Measurements from ENCODE around the gene RGL2.
A peak's percentile ranks its signal among the peaks of the same experiment; 100 is the strongest.

Gene RGL2

DNA sequence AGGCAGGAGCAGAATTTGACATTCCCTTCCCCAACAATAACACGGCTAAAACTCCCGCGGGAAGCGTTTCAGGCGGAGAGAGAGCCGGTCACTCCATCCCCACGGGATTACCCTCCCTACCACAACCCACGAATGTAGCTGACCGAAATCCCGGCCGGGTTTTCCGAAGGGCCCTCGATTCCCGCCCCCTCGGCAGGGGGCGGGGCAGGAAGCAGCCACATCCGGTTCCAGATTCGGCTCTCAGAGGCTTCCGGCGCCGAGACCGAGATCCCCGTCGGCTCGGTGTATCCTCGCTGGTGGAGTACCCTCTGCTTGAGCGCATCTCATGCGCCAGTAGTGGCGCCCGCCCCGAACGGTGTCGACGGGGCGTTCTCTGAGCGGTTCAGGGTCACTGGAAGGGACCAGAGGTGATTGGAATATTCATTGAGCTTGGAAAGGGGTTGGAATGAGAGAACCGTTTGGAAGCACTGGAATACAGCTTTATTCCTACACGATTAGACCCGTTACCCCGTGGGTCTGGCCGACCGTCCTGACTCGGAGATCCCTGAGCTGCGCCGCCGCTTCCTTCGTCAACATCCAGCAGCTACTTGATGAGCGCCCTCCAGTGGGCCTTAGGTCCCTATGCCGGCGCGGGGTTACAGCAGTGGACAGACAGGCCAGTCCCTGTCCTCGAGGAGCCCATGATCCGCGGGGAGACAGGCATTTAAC lies 649 bp upstream of the RGL2 start:
- no peaks in the 10 kb centered on the region for H3K27me3 ChIP-seq (ENCODE audit: insufficient read depth, low read length)
- H3K36me3 ChIP-seq (ENCODE audit: insufficient read depth, low read depth, low read length) = peaks cover 7% of the 10 kb centered on the region
- H3K9ac ChIP-seq (ENCODE audit: low read depth, low read length) = peak overlapping the region; percentile 92
- H3K27ac ChIP-seq (ENCODE audit: low read length) = peak overlapping the region; percentile 86
- peak overlapping the region; percentile 98 for H3K4me3 ChIP-seq (ENCODE audit: low read length)
- H3K4me1 ChIP-seq (ENCODE audit: insufficient read depth, low read length) = no peaks in the 10 kb centered on the region
- no peaks in the 10 kb centered on the region for H3K9me3 ChIP-seq (ENCODE audit: insufficient read depth, low read depth, low read length)

DNA sequence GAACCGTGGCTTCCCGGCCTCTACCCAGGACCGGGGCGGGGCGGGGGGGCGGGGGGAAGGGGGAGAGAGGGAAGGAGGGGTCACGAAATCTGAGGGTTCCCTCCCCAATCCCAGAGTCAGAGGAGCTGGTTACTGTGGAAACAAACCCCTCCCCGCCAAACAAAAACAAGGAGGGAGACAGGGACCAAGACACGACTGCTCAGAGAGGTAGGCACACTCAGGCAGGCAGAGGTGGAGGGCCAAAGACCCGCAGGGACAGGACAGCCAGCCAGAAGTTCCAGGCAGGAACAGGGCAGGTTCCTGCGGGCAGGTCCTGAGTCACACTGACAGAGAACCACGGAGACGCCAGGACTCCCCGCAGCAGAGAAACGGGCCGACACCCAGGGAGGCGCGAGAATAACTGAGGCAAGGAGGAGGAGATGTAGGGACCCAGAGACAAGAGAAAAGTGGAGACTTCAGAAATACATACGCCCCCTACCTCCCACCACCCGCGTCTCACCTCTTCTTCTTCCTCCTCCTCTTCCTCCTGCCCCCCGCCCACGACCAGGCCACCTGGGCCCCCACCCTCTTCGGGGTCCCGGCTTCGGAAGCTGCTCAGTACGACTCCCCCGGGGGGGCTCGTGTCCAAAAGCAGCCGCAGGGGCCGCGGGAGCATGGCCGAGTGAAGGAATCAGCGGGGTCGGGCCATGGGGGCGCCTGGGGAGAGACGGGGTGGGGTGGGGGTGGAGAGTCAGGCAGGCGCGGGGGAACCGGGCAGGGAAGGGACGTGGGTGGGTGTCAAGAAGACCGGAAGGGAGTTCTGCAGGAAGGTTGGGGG lies 578 bp downstream of the RGL2 start:
- H3K9me3 ChIP-seq (ENCODE audit: insufficient read depth, low read depth, low read length) = no peaks in the 10 kb centered on the region
- H3K4me3 ChIP-seq (ENCODE audit: low read length) = peak overlapping the region; percentile 98
- H3K27ac ChIP-seq (ENCODE audit: low read length) = no peak overlapping the region
- H3K36me3 ChIP-seq (ENCODE audit: insufficient read depth, low read depth, low read length) = peaks cover 12% of the 10 kb centered on the region
- no peaks in the 10 kb centered on the region for H3K27me3 ChIP-seq (ENCODE audit: insufficient read depth, low read length)
- H3K9ac ChIP-seq (ENCODE audit: low read depth, low read length) = peak overlapping the region; percentile 92; the same call in 1 of the 2 replicates
- H3K4me1 ChIP-seq (ENCODE audit: insufficient read depth, low read length) = no peaks in the 10 kb centered on the region

DNA sequence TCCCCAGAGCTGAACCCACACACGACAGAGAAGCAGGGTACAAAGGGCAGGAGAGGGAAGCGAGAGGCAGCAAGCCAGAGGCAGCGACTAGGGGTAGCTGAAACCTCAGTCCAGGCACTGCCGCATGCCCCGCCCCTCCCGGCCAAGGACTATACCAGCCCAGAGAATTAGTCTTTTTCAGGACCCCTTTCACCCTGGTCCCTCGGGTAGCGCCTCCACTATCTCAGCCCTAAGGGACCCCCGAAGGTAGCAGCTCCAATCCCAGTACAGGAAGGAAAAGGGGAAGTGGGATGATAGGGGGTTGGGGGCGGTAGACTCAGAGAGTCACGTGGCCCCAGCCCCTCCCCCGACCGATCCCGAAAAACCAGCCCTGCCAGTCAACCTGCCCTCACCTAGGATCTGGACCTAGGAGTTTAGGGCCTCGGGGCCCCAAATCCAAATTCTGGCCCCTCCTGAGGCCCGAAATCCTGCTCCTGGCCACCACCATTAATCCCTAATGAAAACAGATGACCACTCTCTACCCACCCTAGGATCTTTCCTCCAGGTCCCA lies 1.3 kb downstream of the RGL2 start:
- Histone ChIP-seq H3K4me3 (ENCODE audit: low read length) (peak overlapping the region; percentile 98), H3K9me3 (ENCODE audit: insufficient read depth, low read depth, low read length) (no peaks in the 10 kb centered on the region), H3K9ac (ENCODE audit: low read depth, low read length) (peak overlapping the region; percentile 71; the same call in 1 of the 2 replicates), H3K4me1 (ENCODE audit: insufficient read depth, low read length) (no peaks in the 10 kb centered on the region), H3K27ac (ENCODE audit: low read length) (peak overlapping the region; percentile 3), H3K36me3 (ENCODE audit: insufficient read depth, low read depth, low read length) (peaks cover 19% of the 10 kb centered on the region), H3K27me3 (ENCODE audit: insufficient read depth, low read length) (no peaks in the 10 kb centered on the region)

DNA sequence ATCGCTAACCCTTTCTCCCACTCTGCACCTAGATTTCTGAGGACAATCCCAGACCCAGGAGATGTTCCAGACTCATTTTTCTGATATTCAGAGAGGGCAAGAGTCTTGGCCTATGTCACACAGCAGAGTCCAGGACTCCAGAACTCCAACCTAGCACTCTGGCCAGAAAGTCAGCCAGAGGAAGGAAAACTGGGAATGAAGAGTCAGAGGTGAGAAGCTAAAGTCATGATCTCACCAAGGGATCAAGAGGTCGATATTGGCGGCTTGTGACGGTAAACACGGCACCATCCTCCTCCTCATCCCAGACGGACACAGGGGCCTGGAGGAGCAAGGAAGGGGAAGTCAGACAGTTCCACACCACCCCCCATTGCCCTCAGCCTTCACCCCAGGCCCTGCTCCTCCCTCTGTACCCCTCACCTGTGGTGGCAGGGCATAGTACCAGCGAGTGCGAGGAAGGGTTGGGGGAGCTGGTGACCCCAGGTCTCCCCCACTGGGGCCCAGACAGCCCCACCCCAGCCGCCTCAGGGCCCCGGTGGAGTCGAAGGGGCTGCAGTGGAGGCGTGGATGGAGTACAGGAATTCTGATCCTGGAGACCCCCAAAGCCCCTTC lies 1.8 kb downstream of the RGL2 start:
- H3K9me3 ChIP-seq (ENCODE audit: insufficient read depth, low read depth, low read length) = no peaks in the 10 kb centered on the region
- peak overlapping the region; percentile 3 for H3K27ac ChIP-seq (ENCODE audit: low read length)
- peak overlapping the region; percentile 98 for H3K4me3 ChIP-seq (ENCODE audit: low read length)
- H3K36me3 ChIP-seq (ENCODE audit: insufficient read depth, low read depth, low read length) = peaks cover 24% of the 10 kb centered on the region
- no peaks in the 10 kb centered on the region for H3K4me1 ChIP-seq (ENCODE audit: insufficient read depth, low read length)
- no peaks in the 10 kb centered on the region for H3K27me3 ChIP-seq (ENCODE audit: insufficient read depth, low read length)
- H3K9ac ChIP-seq (ENCODE audit: low read depth, low read length) = peak overlapping the region; percentile 71; the same call in 1 of the 2 replicates

DNA sequence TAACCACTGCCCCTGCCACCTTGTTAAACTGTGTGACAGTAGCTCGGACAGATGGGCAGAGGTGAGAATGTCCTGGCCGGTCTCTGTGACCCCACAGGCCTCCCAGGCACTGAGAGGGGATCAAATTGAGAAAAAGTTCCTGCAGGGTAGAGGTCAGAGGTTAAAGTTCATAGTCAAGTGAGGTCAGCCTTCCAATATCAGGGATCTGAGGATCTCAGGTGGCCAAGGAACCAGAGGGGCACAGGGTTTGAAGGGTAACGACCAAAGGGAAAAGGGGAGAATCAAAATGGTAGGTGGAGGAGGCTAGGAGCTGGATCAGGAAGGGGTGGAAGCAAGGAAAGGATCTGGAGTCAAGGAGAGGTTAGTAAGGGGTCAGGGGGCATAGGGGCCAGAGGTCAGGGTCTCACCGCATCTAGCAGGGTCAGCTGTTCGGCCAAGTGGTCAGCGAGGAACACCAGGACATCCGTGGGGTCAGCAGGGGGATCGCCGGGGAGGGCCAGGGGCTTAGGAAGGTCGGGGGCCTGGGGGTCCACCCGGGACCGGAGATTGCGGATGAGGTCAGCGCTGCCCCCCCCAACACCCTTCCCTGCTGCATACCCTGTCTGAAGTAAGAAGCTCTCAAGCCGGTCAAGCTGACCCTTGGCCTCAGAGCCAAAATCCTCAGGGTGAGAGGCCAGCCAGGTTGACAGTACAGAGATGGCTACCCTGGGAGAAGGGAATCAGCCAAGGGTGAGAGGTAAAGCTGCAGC lies 2.9 kb downstream of the RGL2 start:
- no peaks in the 10 kb centered on the region for H3K9me3 ChIP-seq (ENCODE audit: insufficient read depth, low read depth, low read length)
- H3K4me3 ChIP-seq (ENCODE audit: low read length) = no peak overlapping the region
- H3K27ac ChIP-seq (ENCODE audit: low read length) = no peak overlapping the region
- no peak overlapping the region for H3K9ac ChIP-seq (ENCODE audit: low read depth, low read length)
- H3K36me3 ChIP-seq (ENCODE audit: insufficient read depth, low read depth, low read length) = peaks cover 35% of the 10 kb centered on the region
- H3K27me3 ChIP-seq (ENCODE audit: insufficient read depth, low read length) = no peaks in the 10 kb centered on the region
- H3K4me1 ChIP-seq (ENCODE audit: insufficient read depth, low read length) = no peaks in the 10 kb centered on the region

DNA sequence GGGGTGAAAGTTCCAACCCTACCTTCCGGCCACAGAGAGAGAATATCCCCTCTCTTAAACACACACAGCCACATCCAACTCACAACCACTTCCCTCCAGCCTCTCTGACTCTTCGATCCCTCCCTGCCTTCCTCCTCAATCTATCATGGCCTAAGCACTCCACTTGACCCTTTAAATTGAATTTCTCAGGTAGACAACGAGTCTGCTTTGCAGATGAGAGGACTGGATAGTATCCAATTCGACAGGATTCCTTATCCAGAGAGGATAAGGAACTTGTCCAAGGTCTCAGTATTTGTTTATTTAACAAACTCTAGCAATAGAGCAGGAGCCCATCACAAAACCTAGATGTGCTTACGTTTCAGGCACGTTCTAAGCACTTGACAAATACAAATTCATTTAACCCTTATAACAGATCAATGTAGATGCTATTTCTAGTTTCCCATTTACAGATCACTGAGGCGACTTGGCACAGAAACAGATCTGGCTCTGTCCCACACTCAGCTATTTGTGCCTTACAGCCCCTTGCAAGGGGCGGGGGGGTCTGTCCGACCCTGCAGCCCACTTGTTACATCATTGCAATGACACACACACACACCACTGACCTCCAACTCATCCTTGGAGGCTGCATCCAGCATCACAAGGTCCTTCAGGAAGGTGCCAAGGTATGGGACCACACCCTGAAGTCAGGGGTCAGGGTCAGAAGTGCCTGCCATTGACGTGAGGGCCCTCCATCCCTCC lies 4.5 kb downstream of the RGL2 start:
- no peak overlapping the region for H3K4me3 ChIP-seq (ENCODE audit: low read length)
- H3K27me3 ChIP-seq (ENCODE audit: insufficient read depth, low read length) = no peaks in the 10 kb centered on the region
- peaks cover 3% of the 10 kb centered on the region; the same call in 1 of the 2 replicates for H3K4me1 ChIP-seq (ENCODE audit: insufficient read depth, low read length)
- H3K9ac ChIP-seq (ENCODE audit: low read depth, low read length) = no peak overlapping the region
- H3K27ac ChIP-seq (ENCODE audit: low read length) = no peak overlapping the region
- H3K36me3 ChIP-seq (ENCODE audit: insufficient read depth, low read depth, low read length) = peaks cover 37% of the 10 kb centered on the region
- H3K9me3 ChIP-seq (ENCODE audit: insufficient read depth, low read depth, low read length) = no peaks in the 10 kb centered on the region

DNA sequence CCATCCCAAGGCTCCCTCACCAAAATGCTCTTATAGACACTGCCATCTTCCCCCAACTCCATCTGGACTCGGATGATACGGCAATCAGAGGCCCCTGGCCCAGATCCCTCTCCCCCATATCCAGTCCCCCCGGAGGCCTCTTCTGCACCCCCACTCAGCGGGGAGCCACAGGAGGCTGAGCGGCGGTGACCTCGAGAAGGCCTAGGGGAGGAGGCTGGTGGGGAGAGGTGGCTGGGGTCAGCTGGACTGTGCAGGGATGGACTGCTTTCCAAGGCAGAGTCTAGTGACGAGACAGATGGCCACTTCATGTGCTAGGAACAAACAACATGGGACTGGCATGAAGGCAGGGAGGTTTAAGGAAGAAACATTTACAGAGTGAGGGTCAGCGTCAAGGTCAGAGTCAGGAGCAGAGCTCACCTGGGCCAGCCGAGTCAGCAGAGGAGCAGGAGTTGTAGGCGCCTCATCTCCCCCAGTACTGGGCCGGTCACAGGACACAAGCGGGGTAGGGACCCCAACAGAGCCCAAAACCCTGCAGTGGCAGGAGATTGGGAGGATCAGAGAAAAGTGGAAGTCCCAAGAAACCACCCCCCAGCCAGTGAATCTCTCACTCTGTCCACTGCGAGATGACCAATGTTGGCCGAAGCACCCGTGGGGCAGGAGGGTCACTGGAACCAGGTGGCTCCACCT lies 5.6 kb downstream of the RGL2 start:
- Histone ChIP-seq H3K4me3 (ENCODE audit: low read length) (no peak overlapping the region), H3K27me3 (ENCODE audit: insufficient read depth, low read length) (no peaks in the 10 kb centered on the region), H3K9me3 (ENCODE audit: insufficient read depth, low read depth, low read length) (no peaks in the 10 kb centered on the region), H3K9ac (ENCODE audit: low read depth, low read length) (no peak overlapping the region), H3K36me3 (ENCODE audit: insufficient read depth, low read depth, low read length) (peaks cover 38% of the 10 kb centered on the region), H3K27ac (ENCODE audit: low read length) (no peak overlapping the region), H3K4me1 (ENCODE audit: insufficient read depth, low read length) (peaks cover 6% of the 10 kb centered on the region; the same call in 1 of the 2 replicates)

DNA sequence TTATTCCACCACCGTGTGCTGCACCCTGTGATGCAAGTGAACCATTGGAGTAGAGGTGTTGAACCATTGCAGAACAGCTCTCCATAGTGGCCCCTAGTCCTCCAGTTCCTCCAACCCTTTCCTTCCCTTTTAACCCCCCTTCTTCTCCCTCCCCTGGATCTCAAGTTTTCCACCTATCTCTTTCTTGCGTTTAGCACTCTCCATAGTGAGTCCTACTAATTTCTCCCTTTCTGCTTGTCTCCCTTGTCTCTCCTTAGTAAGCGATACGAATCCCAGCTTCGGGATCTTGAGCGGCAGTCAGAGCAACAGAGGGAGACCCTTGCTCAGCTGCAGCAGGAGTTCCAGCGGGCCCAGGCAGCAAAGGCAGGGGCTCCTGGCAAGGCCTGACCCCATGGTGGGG lies 8.3 kb downstream of the RGL2 start:
- Histone ChIP-seq H3K9me3 (ENCODE audit: insufficient read depth, low read depth, low read length) (no peaks in the 10 kb centered on the region), H3K27ac (ENCODE audit: low read length) (no peak overlapping the region), H3K4me3 (ENCODE audit: low read length) (peak overlapping the region; percentile 94), H3K4me1 (ENCODE audit: insufficient read depth, low read length) (peaks cover 8% of the 10 kb centered on the region; the same call in 1 of the 2 replicates), H3K27me3 (ENCODE audit: insufficient read depth, low read length) (no peaks in the 10 kb centered on the region), H3K9ac (ENCODE audit: low read depth, low read length) (peak overlapping the region; percentile 89; the same call in 1 of the 2 replicates), H3K36me3 (ENCODE audit: insufficient read depth, low read depth, low read length) (peaks cover 59% of the 10 kb centered on the region)

DNA sequence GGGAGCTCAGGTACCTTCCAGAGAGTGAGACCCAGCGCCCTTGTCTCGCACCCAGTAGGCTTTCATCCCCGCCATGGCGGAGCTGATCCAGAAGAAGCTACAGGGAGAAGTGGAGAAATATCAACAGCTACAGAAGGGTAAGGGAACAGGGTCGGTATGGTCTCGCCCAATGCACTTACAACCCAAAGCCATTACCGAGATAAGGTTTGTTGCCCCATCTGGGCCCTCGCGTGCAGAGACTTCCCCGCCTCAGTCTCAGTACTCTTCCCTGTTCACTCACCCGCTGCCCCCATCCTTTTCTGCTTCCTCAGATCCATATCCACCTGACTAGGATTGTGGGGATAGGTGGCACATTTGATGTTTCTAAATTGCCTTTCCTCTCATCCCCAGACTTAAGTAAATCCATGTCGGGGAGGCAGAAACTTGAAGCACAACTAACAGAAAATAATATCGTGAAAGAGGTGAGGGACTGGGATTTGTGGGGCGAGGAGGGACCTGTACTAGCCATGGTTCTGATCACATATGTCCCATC lies 8.9 kb downstream of the RGL2 start:
- Histone ChIP-seq H3K36me3 (ENCODE audit: insufficient read depth, low read depth, low read length) (peaks cover 65% of the 10 kb centered on the region), H3K27me3 (ENCODE audit: insufficient read depth, low read length) (no peaks in the 10 kb centered on the region), H3K27ac (ENCODE audit: low read length) (peak overlapping the region; percentile 11), H3K9ac (ENCODE audit: low read depth, low read length) (peak overlapping the region; percentile 89), H3K4me1 (ENCODE audit: insufficient read depth, low read length) (peaks cover 8% of the 10 kb centered on the region; the same call in 1 of the 2 replicates), H3K4me3 (ENCODE audit: low read length) (peak overlapping the region; percentile 94), H3K9me3 (ENCODE audit: insufficient read depth, low read depth, low read length) (no peaks in the 10 kb centered on the region)

All from iPS-20b (cell line).